Testis (tissue), 2 donors: Measurements from ENCODE around the gene GFPT2.

Experiments used
- CTCF ChIP-seq, 3 experiments: fragments of 450-650 bp in 2 of 3; fragments of 200-600 bp in 1 of 3; sonication (generic) in 1 of 3; IDR thresholded peaks; one replicate each; pipeline ENCODE4 v1.5.1; 2016 to 2019; ENCODE audit warnings: antibody characterized with exemption in 3 of 3, mild to moderate bottlenecking in 2 of 3, moderate library complexity in 1 of 3
- POLR2A ChIP-seq: fragments of 450-650 bp; IDR thresholded peaks from one replicate; pipeline ENCODE4 v1.6.1; 2017; ENCODE audit warnings: antibody characterized with exemption, mild to moderate bottlenecking, moderate library complexity

GRCh38 chr5:180402716-180403115, 49.6 kb upstream of the GFPT2 start:
- TF ChIP-seq POLR2A: no peak
- TF ChIP-seq CTCF (IDR thresholded peaks at IDR 0.05): no peak
